Stimulated activated CD4-positive, alpha-beta T cell treated with anti-CD3 and anti-CD28 coated beads, Interleukin-12 subunit alpha, Interleukin-12 subunit beta, amount 100 ng/mL, for 48 hours (primary cell): ENCODE results near the gene GXYLT2.

ENCODE experiments used
- DNase-seq, 3 donors: peaks; one replicate each; pipeline ENCODE4 v3.0.0-alpha.2; 2020; ENCODE audit warnings: low read depth in 2 of 3, low spot score in 1 of 3

GXYLT2 gene, protein sequence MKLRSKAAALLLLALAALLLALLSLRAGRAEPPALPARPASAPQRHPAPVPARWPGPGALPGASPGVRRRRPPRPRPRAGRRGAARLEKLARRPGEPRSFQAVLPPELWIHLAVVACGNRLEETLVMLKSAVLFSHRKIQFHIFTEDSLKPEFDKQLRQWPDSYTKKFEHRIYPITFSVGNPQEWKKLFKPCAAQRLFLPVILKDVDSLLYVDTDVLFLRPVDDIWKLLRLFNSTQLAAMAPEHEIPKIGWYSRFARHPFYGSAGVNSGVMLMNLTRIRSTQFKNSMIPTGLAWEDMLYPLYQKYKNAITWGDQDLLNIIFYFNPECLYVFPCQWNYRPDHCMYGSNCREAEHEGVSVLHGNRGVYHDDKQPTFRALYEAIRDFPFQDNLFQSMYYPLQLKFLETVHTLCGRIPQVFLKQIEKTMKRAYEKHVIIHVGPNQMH

DNA sequence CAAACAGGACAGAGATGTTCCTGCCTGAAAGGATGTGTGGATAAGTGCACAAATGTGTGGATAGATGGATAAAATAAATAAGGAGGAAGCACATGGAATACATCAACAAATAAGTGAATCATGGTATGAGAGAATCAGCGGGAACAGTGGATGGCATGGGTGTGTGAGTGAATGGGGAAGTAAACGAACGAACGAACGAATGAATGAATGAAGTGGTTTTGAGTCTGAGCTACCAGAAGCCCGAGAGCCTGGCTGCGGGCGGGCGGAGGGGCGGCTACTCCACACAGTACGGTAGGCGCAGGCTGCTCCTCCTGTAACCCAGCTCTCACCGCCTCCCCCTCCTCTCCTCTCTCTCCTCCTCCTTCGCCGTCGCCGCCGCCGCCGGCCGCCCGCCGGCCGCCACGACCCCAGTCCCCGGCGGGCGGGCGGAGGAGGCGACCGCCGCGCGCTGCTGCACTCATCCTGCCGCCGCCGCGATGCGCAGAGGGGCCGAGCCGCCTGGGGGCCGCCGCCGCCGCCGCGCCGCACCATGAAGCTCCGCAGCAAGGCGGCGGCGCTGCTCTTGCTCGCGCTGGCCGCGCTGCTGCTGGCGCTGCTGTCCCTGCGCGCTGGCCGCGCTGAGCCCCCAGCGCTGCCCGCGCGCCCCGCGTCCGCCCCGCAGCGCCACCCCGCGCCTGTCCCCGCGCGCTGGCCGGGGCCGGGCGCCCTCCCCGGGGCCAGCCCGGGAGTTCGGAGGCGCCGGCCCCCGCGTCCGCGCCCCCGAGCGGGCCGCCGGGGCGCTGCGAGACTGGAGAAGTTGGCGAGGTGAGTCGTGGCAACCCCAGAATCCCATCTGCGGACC, at the start of gene GXYLT2:
TSS of gene GXYLT2 (plus strand) at position 342 of the 841 bp plus-strand sequence. CDS start at position 530, 188 bp downstream.
- peak in 2 of 3 donors; percentile 7 to 18 for DNase-seq

DNA sequence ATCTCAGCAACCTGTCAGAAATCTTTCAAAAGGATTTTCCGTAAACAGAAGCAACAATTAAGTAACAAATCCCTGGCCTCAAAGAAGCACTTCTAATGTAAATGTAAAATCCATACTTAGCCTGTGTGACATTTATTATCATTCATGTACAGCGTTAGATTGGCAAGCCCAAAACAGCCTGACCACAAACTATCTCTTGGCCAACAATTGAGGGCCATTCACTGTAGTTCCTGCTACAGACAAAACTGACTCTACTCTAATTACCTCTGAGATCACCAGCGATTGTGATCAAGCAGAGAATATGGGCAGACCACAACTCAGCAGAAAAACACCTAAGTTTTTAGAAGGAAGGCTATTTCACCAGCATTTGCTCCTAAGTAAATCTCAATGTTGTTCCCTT, 48.8 kb upstream of the GXYLT2 start:
- DNase-seq, result no peak

DNA sequence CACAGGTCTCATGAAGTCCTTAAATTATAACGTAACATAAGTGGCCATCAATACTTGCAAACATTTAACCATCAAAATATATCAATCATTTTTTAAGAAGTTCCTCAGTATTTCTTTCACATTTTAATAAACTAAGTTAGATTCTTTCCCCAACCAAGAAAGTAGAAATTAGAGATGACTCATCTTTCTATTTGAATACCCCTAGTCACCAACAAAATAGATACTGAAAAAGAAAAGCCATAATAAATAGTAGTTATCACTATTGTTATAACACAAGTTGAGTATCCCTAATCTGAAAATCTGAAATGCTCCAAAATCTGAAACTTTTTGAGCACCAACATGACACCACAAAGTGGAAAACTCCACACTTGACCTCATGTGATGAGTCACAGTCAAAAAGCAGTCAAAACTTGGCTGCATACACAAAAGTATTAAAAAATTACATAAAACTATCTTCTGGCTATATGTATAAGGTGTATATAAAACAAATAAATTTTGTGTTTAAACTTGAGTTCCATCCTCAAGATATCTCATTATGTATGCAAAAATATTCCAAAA, 43.3 kb upstream of the GXYLT2 start:
- DNase-seq, result peak in 1 of 3 donors; percentile 13

DNA sequence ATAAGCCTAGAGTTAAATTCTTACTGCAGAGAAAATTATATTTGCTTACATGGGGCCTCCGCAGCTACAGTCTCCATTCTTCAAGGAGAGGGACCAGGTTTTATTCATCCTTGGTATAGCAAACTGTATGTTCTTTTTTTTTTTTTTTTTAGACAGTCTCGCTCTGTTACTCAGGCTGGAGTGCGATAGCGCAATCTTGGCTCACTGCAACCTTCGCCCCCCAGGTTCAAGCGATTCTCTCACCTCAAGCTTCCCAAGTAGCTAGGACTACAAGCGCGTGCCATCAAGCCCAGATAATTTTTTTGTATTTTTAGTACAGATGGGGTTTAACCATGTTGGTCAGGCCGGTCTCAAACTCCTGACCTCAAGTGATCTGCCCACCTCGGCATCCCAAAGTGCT, 41.7 kb upstream of the GXYLT2 start:
- no peak for DNase-seq

DNA sequence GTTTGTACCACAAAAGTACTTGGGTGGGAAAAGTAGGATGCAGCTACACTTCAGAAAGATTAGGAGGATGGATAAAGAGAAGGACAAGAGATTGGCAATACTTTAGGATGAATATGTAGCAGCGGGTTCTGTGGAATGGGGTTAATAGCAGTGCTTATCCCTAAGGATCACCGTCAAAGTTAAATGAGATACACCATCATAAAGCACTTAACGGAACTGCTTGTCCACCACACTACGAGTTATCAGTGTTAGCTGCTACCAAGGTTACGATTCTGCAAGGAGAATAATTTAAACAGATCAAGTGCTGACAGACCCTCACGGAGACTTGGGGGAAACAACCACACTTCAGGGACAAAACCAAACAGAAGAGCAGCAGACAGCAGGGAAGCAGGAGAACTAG, 40.6 kb upstream of the GXYLT2 start:
- no peak for DNase-seq

DNA sequence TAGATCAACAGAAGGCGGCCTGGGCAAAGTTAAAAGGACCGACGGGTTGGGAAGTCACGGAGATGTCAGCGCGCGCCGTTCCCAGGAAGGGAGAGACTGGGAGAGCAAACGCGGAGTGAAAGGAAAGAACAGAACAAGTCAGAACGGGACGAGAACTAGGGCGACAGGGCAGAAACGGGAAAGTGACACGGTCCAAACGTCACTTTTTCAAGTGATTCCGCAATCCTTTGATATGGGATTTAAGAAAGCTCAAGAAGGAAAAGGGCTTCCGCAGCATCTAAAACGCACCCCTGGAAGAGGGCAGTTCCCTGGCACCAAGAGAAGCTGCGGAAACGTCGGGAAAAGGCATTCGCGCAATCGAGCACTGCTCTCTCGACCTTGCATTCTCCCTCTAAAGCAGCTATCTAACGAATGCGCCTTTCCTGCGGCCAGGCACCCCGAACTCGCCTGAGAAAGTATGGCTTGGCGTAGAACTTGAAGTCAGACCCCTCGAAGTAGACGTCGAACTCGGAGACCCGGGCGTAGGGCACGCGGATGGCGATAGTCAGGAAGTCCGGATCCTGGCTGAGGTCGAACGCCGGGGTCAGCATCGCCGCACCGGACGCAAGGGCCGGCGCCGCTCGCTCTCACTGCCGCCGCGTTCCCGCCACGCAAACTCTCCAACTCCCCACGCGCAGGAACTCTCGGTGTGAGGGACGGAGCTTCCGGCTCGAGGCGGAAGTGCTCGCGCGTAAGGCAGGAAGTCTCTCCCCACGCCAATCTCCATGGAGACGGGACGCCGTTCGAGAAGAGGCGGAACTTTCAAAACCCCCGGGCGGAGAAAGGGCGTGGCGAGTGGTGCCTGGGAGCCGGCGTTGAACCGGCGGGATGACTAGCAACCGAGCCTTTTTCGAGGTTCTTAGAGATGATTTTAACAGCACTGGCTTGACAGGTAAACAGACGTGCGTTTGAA, 39.8 kb upstream of the GXYLT2 start, which contains the start of gene SHQ1:
TSS of gene SHQ1 (minus strand) at position 695 of the 952 bp plus-strand sequence. CDS start at position 590, 105 bp downstream.
- peak; percentile 92 to 97 (median 95) for DNase-seq

DNA sequence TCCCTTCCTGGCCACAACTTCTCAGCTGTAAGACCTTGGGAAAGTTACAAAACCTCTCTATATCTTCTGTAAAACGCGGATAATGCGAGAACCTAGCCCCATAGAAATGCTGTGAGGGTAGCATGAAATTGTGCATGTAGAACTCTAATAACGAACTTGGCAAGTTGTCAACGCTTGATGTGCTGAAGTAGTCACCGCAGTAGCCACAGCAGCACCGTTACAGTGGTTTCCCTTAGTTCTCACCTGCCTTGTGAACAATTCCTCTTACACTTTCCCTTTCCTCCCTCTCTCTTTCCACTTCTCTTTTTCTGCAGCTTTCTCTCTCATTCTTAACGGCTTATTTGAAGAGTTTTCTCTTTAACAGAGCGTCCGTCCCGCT, 39.2 kb upstream of the GXYLT2 start:
- peak in 1 of 3 donors; percentile 2 for DNase-seq

DNA sequence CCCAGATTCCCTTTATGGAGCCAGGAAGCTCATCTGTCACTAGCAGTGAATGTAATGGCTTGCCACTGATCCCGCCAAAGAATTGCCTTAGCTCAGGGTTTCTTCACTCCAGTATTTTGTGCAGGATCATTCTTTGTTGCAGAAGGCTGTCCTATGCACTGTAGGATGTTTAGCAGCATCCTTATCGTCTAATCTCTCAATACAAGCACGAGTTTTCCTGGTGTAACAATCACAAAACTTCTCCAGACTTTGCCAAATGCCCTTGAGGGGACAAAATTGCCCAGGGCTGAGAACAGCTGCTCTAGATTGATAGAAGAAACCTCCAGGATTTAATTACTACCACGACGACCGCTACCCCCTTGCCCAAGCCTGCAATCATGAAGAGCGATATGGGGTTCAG, 32.8 kb upstream of the GXYLT2 start:
- DNase-seq, result no peak

DNA sequence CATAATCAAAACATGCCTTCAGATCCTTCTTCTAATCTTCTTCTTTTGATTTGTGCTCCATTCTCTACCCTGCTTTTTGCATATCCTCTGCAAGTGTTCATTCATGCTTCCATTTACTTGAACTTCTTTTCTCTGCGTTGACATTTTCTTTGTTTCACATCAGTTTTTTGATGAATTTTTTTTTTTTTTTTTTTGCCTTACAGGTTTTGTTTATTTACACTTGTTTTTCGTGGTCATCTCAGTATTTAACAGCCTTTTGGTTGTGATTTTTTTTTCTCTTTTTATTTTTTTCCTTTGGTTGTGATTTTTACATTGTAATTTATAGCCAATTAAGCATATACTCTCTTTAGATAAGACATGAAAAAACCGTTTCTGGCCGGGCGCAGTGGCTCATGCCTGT, 27.8 kb upstream of the GXYLT2 start:
- no peak for DNase-seq

DNA sequence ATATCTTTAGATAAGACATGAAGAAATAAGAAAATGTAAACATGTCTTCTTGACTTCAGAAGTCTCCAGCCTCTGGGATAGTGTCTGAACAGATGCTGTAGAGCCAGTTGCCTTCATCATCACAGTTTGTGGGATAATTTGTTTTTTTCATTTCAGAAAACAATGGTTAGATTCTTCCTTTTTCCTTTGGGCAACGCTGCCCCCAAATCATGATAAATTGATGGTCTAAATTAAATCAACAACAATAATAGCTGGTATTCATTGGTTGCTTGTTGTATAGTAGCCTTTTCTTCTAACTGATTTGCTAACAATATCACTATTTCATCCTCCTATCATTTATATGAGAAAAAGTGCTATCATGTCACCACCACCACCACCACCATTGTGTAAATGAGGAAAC, 27.0 kb upstream of the GXYLT2 start:
- no peak for DNase-seq

DNA sequence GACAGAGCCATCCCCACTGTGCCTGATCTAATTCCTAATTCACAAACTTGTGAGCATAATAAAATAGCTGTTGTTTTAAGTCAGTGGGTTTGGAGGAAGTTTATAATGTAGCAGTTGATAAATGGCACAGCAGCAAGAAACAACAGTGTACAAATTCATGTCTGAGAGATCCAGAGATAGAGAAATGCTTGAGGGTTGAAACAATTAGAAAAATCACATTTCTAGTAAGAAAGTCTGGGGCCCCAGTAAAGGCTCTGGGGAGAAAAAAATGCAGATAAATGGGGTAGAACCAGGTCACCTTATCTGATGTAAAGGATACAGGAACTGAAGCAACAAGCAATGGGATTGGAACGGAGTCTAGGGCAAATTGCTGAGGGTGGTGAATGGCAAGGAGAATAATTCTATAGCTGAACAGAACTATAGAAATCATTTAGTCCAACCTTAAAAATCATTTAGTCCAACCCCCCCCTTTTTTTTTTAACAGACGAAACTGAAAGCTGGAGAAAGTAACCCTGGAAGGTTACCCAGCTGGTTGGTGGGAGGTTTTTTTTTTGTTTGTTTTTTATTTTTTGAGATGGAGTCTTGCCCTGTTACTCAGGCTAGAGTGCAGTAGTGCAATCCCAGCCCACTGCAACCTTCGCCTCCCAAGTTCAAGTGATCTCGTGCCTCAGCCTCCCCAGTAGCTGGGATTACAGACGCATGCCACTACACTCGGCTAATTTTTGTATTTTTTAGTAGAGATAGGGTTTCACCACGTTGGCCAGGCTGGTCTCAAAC, 25.3 kb upstream of the GXYLT2 start:
- no peak for DNase-seq

DNA sequence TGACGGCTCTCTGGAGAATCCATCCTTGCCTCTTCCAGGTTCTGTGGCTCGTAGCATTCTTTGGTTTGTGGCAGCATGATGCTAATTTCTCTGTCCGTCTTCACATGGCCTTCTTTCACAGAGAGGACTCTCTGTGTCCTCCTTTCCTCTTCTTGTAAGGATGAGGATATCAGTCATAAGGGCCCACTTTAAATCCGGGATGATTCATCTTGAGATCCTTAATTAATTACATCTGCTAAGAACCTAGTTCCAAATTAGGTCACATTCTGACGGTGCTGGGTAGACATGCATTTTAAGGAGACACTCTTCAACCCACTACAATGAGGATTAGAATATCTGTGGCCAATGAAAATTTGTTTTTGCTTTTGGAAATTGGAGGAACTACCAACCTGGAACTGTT, 15.7 kb upstream of the GXYLT2 start:
- no peak for DNase-seq

DNA sequence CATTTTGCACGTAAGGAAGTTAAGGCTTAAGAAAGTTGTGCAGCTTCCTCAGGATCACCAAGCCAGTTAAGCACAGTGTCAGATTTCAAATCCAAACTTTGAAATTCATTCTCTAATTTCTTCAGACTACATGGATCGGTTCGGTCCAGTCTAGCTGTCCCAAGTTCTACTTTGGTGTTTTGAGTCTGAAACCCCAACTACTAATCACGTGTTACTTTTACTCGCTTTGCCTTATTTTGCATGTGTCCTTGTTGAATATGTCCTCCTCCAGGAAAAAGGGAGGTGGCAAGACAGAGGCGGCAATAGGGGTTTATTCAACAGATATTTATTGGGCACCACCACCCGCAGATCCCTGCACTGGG, 522 bp upstream of the GXYLT2 start:
- DNase-seq, result no peak

DNA sequence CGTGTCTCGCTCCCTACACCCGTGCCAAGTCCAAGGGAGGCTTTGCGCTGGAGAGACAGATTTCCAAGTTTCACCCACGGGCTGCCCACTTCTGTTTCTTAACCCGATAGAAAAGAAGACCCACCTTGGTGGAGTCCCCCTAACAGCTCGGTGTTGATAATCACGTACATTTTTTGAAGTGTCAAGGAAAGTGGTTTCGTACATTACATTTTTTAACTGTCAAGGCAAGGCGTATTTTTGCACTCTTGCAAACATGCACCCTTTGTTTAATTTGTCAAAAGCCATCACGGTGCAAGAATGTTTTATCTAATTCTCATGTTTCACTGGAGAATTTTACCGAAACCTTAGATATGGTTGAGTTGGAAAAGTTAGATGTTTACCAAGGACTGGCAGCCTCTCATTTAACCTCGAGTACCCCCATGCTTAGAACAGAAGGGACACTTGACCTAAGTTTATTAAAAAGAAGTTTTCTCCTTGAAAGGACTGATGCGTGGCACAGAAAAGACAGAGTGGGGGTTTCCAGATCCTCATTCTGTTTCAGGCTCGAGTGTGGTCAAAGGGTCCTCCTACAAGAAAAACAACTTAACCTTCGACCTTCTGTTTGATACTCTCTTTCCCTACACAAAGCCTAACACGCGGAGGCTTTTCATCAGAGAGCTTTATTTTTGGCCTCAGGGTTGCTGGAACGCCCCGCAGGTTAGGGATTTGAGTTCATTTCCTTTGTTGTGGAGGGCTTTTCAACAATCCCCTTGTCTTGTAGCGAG, 882 bp downstream of the GXYLT2 start:
- DNase-seq, result no peak

DNA sequence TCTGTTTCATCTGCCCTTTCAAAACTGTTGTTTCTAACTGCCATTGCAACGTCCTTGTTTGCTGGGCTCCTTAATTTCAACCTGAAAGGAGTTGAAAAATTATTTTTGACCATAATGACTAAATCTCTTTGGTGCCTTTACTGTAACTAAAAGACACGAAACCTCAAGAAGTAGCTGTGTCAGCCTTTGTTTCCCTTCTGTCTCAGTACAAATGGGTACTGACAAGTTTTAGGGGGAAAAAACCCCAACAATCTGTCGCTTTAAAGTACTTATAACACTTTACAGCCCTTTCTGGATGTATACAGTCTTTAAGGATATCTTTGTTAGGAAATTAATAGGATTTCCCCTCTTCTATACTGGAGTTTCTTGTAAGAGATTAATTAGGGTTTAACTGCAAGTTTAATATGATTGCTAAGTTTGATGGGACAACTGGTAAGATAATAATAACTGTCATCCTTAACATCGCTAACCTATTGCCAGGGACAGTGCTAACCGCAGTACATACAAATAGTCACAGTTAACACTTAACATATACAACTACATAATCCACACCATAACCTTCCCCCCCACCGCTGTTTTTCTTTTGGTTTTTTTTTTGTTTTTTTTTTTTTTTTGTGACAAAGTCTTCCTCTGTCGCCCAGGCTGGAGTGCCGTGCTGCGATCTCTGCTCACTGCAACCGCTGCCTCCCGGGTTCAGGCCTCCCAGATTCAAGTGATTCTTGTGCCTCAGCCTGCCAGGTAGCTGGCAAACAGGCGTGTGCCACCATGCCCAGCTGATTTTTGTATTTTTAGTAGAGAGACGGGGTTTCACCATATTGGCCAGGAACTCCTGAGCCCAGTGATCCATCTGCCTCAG, 1.7 kb downstream of the GXYLT2 start:
- DNase-seq, result no peak

DNA sequence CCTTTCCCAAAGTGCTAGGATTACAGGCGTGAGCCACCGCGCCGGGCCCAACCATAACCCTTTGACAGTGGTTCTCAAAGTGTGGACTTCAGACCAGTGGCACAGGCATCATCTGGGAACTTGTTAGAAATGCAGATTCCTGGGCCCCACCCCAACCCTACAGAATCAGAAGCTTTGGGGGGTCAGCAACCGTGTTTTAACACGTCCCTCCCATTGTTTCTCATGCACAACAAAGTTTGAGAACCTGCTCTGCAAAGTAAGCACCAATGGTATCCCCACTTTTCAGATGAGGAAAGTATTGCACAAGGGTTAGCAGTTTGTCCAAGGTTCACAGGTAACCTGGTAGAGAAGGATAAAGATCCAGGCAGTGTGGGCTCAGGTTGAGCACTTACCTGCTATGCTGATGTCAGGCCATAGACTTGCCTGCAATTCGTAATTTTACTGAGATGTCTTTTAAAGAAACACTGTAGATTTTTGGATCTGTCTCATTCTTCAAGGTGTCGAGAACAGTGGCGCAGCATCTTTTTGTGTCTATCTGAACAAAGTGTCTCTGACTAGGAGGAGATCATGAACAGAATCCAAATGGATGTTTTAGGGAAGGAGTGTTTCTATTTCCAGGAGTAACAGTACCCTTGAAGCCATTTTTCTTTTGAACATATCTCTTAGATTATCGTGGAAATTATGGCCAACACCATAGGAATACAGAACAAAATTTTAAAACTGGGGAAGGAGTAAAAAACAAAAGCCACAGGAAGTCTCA, 2.5 kb downstream of the GXYLT2 start:
- no peak for DNase-seq

DNA sequence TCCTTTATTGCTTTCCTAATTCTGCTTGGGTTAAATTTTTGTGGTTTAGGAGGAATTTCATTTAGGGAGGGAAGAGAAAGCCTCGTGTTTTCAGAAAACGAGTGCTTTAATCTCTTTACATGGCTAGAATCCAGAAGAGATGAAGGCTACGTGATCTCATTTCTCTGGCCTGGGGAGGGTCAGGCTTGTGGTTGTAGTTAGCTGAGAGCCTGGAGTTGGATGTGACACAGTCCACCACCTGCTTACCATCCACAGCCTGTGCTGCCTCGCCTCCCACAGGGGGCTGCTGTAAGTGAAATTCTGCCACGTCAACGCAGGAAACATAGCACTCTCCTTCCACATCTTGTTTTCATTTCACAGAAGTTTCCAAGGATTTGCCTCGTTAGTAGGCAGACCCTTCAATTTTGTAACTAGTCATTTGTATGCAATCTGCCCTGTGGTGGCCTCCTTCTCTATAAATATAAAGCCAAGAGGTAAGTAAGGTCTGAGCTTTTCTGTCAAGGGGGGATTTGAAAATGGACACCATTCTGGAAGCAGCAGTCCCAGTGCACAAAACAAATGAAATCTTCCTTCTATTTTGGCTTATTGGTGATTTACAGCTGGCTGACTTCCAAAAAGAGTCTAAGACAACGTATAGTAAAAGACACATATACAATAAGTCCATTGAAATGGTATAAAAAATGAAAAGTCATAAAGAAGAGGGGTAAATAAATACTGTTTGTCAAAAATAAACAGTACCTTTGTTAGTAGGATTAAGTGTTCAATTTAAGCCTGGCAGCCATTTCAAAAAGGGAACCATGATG, 3.4 kb downstream of the GXYLT2 start:
- no peak for DNase-seq
